ENCODE data around the gene ADCK1. TPM values are rescaled to one million over a fixed set of nuclear protein-coding genes. Genes with fewer than 3 reads are reported as not detected.

Gene ADCK1
- total RNA-seq, 2 donors from 2014 or later: 2.0 to 2.1 TPM

DNA sequence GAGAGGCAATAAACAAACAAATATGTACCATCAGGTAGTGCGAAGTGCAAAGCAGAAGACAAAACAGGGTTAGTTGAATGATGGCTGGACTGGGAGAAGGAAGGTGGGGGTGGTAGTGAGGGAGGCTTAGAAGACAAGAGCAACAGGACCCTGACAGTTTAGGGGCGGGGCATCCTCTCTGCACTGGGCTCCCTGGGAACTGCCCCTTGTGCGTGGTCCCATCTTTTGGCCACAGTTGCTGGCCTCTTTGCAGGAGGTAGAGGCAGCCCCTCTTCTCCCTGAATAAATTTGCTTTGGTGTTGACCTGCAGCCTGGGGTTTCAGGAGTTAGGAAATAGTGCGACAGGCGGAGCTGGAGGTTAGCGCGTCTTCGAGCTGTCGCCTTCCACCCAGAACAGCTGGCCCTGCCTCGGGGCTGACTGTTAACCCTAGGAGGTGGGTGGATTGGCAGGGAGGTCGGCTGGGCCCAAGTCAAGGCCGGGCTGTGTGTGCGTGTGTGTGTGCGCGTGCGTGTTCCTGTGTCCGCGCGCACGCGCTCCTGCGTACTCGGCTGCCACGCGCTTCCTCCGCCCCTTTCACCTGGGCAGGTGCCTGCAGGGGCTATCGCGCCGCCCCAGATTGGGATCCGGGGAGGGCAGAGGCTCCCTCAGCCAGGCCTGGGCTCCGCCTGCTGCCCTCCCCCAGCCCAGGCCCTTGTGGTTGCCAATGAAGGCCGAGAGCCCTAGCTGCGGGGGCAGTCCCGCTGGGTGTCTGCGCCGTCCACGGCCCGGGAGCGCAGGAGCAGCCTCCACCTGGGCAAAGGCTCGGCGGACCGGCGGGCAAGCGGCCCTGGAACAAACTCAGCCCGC is 180.8 kb downstream of the ADCK1 start:
- no peak for ATAC-seq (replicated peaks)
- Mint-ChIP-seq H3K36me3 (ENCODE audit: low read depth) (no peaks in the 10 kb centered on the region), H3K4me3 (peak overlapping the region; percentile 1)

More for the DNA sequence above, 180.8 kb downstream of the ADCK1 start:
- no peak overlapping the region for H3K27ac Mint-ChIP-seq
- peaks cover 28% of the 10 kb centered on the region for H3K27me3 Mint-ChIP-seq
- H3K4me1 Mint-ChIP-seq: no peaks in the 10 kb centered on the region
- H3K9me3 Mint-ChIP-seq: no peaks in the 10 kb centered on the region

Other genes starting within 250 kb of the ADCK1 start
- 10 to 100 TPM; 17.4 to 27.2 TPM for gene SPTLC2, start 183.5 kb upstream of the ADCK1 start, total RNA-seq
- gene ALKBH1, start 92.1 kb upstream of the ADCK1 start, total RNA-seq: 10 to 100 TPM; 13.2 to 19.8 TPM
- gene SLIRP, start 92.0 kb upstream of the ADCK1 start, total RNA-seq: 100 to 1,000 TPM in 1 of 2 donors, 10 to 100 TPM in 1; 46.5 to 140 TPM
- 100 to 1,000 TPM; 106 to 108 TPM for gene SNW1, start 39.0 kb upstream of the ADCK1 start, total RNA-seq

Data from activated T-helper 17 cell treated with anti-CD3 and anti-CD28 coated beads, Interleukin-2, amount 50 U/mL, for 72 hours (primary cell).